ENCODE results near the gene COX15. TPM values are rescaled to one million over a fixed set of nuclear protein-coding genes. Genes with fewer than 3 reads are reported as not detected.

The COX15 gene
- polyA plus RNA-seq, 1 donor (not counting 4 experiments of a cell fraction or from before 2014, with no cell fraction given): 27.1 TPM

DNA sequence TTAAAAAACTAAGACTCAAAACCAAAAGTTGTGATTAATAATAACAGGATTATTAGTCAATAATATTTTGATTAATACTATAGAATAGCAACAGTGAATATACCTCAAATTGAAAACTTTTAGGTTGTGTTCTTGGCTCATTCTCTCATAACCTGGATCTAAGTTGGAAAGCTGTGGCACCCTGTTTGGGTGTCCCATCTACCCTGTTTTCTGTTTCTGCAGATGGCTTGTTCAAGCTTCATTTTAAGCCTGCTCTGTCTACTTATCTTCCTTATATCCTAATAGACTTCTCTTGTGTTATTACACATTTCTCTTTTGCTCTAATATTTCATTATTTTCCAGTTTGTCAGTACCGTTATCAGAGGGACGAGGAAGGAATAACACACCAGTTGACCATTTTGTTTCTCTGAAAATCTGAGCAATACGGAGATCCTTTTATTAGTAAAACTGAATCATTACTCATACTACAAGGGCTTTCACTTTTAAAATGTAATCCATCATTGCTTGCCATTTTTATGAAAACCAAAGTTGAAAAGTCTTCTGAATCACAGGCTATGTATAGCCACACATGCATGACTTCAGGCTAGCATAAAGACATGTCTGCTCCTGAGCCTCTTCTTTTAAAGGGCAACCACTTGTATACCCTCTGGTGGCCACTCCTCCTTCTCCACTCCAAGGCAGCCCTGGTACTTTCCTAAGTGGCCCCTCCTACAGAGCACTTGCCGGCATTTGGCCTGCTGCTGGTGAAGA is 22.3 kb downstream of the COX15 start:
- no peak overlapping the region for H2AFZ ChIP-seq (ENCODE audit: control insufficient read depth, low read length)
- no peaks in the 10 kb centered on the region for H3K27me3 ChIP-seq (ENCODE audit: control insufficient read depth, extremely low read depth, insufficient read depth, low read length)
- peaks cover 15% of the 10 kb centered on the region for H3K4me1 ChIP-seq (ENCODE audit: control insufficient read depth, extremely low read depth, insufficient read depth, low read length)
- FAIRE-seq (peak; percentile 82), DNase-seq (ENCODE audit: low read depth, low spot score) (peak; percentile 45)
- H3K4me2 ChIP-seq (ENCODE audit: control insufficient read depth, extremely low read depth, insufficient read depth, low read depth, low read length): peak overlapping the region; percentile 9
- H3K9me1 ChIP-seq (ENCODE audit: control insufficient read depth, extremely low read depth, insufficient read depth, low read length): no peaks in the 10 kb centered on the region
- no peaks in the 10 kb centered on the region for H3K79me2 ChIP-seq (ENCODE audit: control insufficient read depth, insufficient read depth, low read length)
- TF ChIP-seq, protein P1, sequence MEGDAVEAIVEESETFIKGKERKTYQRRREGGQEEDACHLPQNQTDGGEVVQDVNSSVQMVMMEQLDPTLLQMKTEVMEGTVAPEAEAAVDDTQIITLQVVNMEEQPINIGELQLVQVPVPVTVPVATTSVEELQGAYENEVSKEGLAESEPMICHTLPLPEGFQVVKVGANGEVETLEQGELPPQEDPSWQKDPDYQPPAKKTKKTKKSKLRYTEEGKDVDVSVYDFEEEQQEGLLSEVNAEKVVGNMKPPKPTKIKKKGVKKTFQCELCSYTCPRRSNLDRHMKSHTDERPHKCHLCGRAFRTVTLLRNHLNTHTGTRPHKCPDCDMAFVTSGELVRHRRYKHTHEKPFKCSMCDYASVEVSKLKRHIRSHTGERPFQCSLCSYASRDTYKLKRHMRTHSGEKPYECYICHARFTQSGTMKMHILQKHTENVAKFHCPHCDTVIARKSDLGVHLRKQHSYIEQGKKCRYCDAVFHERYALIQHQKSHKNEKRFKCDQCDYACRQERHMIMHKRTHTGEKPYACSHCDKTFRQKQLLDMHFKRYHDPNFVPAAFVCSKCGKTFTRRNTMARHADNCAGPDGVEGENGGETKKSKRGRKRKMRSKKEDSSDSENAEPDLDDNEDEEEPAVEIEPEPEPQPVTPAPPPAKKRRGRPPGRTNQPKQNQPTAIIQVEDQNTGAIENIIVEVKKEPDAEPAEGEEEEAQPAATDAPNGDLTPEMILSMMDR (optimal IDR thresholded peaks at IDR 0.05 in 1 of 3, IDR thresholded peaks at IDR 0.05 in 1 of 3, conservative IDR thresholded peaks at IDR 0.05 in 1 of 3; ENCODE audit: extremely low read depth in 1 of 3, insufficient read depth in 2 of 3, low read length in 3 of 3): peak; percentile 4 to 21 (median 16)
- no peak for TF ChIP-seq EZH2 (IDR thresholded peaks at IDR 0.05; ENCODE audit: low read length)
- H3K4me3 ChIP-seq (ENCODE audit: control insufficient read depth in 2 of 3, extremely low read depth in 1 of 3, insufficient read depth in 2 of 3, low read depth in 1 of 3, low read length in 3 of 3): no peak overlapping the region
- no peaks in the 10 kb centered on the region for H4K20me1 ChIP-seq (ENCODE audit: control insufficient read depth, extremely low read depth, insufficient read depth, low read length)
- peak overlapping the region; percentile 52 for H3K27ac ChIP-seq (ENCODE audit: control insufficient read depth, insufficient read depth, low read length)
- H3K36me3 ChIP-seq (ENCODE audit: control insufficient read depth in 2 of 2, extremely low read depth in 1 of 2, insufficient read depth in 2 of 2, low read length in 2 of 2): peaks cover 28 to 29% of the 10 kb centered on the region in 2 experiments
- H3K9ac ChIP-seq (ENCODE audit: control insufficient read depth, extremely low read depth, insufficient read depth, low read length): peak overlapping the region; percentile 11
- no peaks in the 10 kb centered on the region for H3K9me3 ChIP-seq (ENCODE audit: control insufficient read depth, low read depth, low read length)
- dilution Hi-C loops (cut with MboI; ENCODE audit: extremely low pct_ligation_motif_present, low sequenced_read_pairs): no loop called here

DNA sequence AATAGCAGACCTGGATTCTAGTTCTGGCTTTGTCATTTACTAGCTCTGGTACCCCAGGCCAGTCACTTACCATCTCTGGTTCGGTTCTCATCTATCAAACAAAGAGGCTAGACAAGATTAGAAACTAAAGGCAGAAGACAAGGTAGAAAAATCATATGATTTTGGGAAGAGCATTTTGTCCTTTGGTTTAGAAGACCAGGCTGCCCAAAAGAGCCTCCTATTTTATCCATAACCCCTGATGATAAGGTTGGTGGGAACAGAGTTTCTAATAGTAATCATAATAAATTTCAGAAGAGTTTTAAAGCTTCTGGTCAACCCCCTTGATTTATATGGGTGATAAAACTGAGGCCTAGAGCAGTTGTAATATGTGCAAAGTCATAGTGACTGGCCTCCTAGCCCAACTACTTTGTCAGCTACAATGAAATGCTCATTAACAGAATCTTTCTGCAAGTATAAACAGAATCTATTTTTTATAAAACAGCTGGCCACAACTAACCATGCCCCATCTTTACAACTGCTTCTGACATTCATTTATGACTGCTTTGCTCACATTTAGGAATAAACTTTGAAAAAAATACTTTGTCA is 23.4 kb downstream of the COX15 start:
- peaks cover 24 to 35% of the 10 kb centered on the region in 2 experiments for H3K36me3 ChIP-seq (ENCODE audit: control insufficient read depth in 2 of 2, extremely low read depth in 1 of 2, insufficient read depth in 2 of 2, low read length in 2 of 2)
- H3K9me3 ChIP-seq (ENCODE audit: control insufficient read depth, low read depth, low read length): no peaks in the 10 kb centered on the region
- dilution Hi-C loops (cut with MboI; ENCODE audit: extremely low pct_ligation_motif_present, low sequenced_read_pairs): no loop called here
- no peaks in the 10 kb centered on the region for H3K79me2 ChIP-seq (ENCODE audit: control insufficient read depth, insufficient read depth, low read length)
- peak overlapping the region; percentile 13 for H3K9ac ChIP-seq (ENCODE audit: control insufficient read depth, extremely low read depth, insufficient read depth, low read length)
- DNase-seq (ENCODE audit: low read depth, low spot score) (no peak), FAIRE-seq (no peak)
- H3K4me1 ChIP-seq (ENCODE audit: control insufficient read depth, extremely low read depth, insufficient read depth, low read length): peaks cover 15% of the 10 kb centered on the region
- H2AFZ ChIP-seq (ENCODE audit: control insufficient read depth, low read length): no peak overlapping the region
- H3K27ac ChIP-seq (ENCODE audit: control insufficient read depth, insufficient read depth, low read length): no peak overlapping the region
- H3K4me2 ChIP-seq (ENCODE audit: control insufficient read depth, extremely low read depth, insufficient read depth, low read depth, low read length): no peak overlapping the region
- TF ChIP-seq EZH2 (IDR thresholded peaks at IDR 0.05; ENCODE audit: low read length): no peak
- TF ChIP-seq, protein P1 (optimal IDR thresholded peaks at IDR 0.05 in 1 of 3, IDR thresholded peaks at IDR 0.05 in 1 of 3, conservative IDR thresholded peaks at IDR 0.05 in 1 of 3; ENCODE audit: extremely low read depth in 1 of 3, insufficient read depth in 2 of 3, low read length in 3 of 3): no peak
- no peaks in the 10 kb centered on the region for H3K9me1 ChIP-seq (ENCODE audit: control insufficient read depth, extremely low read depth, insufficient read depth, low read length)
- no peaks in the 10 kb centered on the region for H3K27me3 ChIP-seq (ENCODE audit: control insufficient read depth, extremely low read depth, insufficient read depth, low read length)
- H3K4me3 ChIP-seq (ENCODE audit: control insufficient read depth in 2 of 3, extremely low read depth in 1 of 3, insufficient read depth in 2 of 3, low read depth in 1 of 3, low read length in 3 of 3): no peak overlapping the region
- no peaks in the 10 kb centered on the region for H4K20me1 ChIP-seq (ENCODE audit: control insufficient read depth, extremely low read depth, insufficient read depth, low read length)

Data from keratinocyte (primary cell).